PC-3 (cell line): ENCODE results near the gene FTO.

ENCODE experiments used
- CTCF ChIP-seq: fragments of 300-600 bp; sonication (generic); conservative IDR thresholded peaks from 2 replicates; pipeline ENCODE4 v1.5.1; 2017; ENCODE audit warnings: antibody characterized with exemption, low read depth, mild to moderate bottlenecking, low read length
- EZH2 ChIP-seq: fragments of 300-600 bp; sonication (generic); IDR thresholded peaks from one replicate; pipeline ENCODE4 v1.6.1; 2017; ENCODE audit warnings: antibody characterized with exemption, mild to moderate bottlenecking, low read length; ENCODE audit not compliant: unreplicated experiment

GRCh38 chr16:53672461-53672860, 31.5 kb upstream of the FTO start:
- no peak for TF ChIP-seq EZH2
- TF ChIP-seq CTCF, result no peak
